ENCODE data around the gene KCTD17. TPM values are rescaled to one million over a fixed set of nuclear protein-coding genes. Genes with fewer than 3 reads are reported as not detected.

Gene KCTD17
- polyA plus RNA-seq, 4 donors: 23.1 to 35.4 (median 27.1) TPM

GRCh38 chr22:37020192-37020479, 31.4 kb upstream of the KCTD17 start:
- DNase-seq (ENCODE audit: low read depth in 4 of 4, low spot score in 3 of 4): no peak

GRCh38 chr22:37021041-37021440, 30.5 kb upstream of the KCTD17 start:
- no peak for DNase-seq (ENCODE audit: low read depth in 4 of 4, low spot score in 3 of 4)

- DNase-seq (ENCODE audit: low read depth in 4 of 4, low spot score in 3 of 4): no peak
Observed at GRCh38 chr22:37021710-37022482, 29.6 kb upstream of the KCTD17 start.

- no peak for DNase-seq (ENCODE audit: low read depth in 4 of 4, low spot score in 3 of 4)
Observed at GRCh38 chr22:37022483-37023337, 28.8 kb upstream of the KCTD17 start.

- DNase-seq (ENCODE audit: low read depth in 4 of 4, low spot score in 3 of 4): no peak
Observed at GRCh38 chr22:37023743-37024338, 27.7 kb upstream of the KCTD17 start.

- no peak for DNase-seq (ENCODE audit: low read depth in 4 of 4, low spot score in 3 of 4)
Observed at GRCh38 chr22:37024339-37025157, 27.0 kb upstream of the KCTD17 start.

- no peak for DNase-seq (ENCODE audit: low read depth in 4 of 4, low spot score in 3 of 4)
Observed at GRCh38 chr22:37025500-37026070, 26.0 kb upstream of the KCTD17 start.

- no peak for DNase-seq (ENCODE audit: low read depth in 4 of 4, low spot score in 3 of 4)
Observed at GRCh38 chr22:37026325-37026724, 25.2 kb upstream of the KCTD17 start.

GRCh38 chr22:37027556-37027955, 24.0 kb upstream of the KCTD17 start:
- DNase-seq (ENCODE audit: low read depth in 4 of 4, low spot score in 3 of 4): no peak

- DNase-seq (ENCODE audit: low read depth in 4 of 4, low spot score in 3 of 4): no peak
Observed at GRCh38 chr22:37028692-37029674, 22.6 kb upstream of the KCTD17 start.

- no peak for DNase-seq (ENCODE audit: low read depth in 4 of 4, low spot score in 3 of 4)
Observed at GRCh38 chr22:37030560-37031281, 20.8 kb upstream of the KCTD17 start.

GRCh38 chr22:37032134-37032534, 19.4 kb upstream of the KCTD17 start:
- DNase-seq (ENCODE audit: low read depth in 4 of 4, low spot score in 3 of 4): no peak

- no peak for DNase-seq (ENCODE audit: low read depth in 4 of 4, low spot score in 3 of 4)
Observed at GRCh38 chr22:37032535-37033460, 18.7 kb upstream of the KCTD17 start.

- no peak for DNase-seq (ENCODE audit: low read depth in 4 of 4, low spot score in 3 of 4)
Observed at GRCh38 chr22:37033605-37034430, 17.7 kb upstream of the KCTD17 start.

GRCh38 chr22:37036655-37037377, 14.7 kb upstream of the KCTD17 start:
- no peak for DNase-seq (ENCODE audit: low read depth in 4 of 4, low spot score in 3 of 4)

GRCh38 chr22:37037669-37038068, 13.9 kb upstream of the KCTD17 start:
- DNase-seq (ENCODE audit: low read depth in 4 of 4, low spot score in 3 of 4): no peak
